Keratinocyte (primary cell): ENCODE results near the gene TRPC4AP. TPM values are rescaled to one million over a fixed set of nuclear protein-coding genes. Genes with fewer than 3 reads are reported as not detected.

ENCODE experiments used
- DNase-seq: peaks from one replicate; pipeline ENCODE4 v3.0.0-alpha.2; 2011; ENCODE audit warnings: low read depth, missing footprints, low spot score
- FAIRE-seq: peaks from 2 replicates; lab custom pipeline; 2011; peaks lifted over from hg19 to GRCh38; lab: Jason Lieb, UNC
- H2AFZ ChIP-seq: 2 replicates; pipeline ENCODE4 v1.6.0; 2012; ENCODE audit warnings: low read length, control low read depth, inconsistent platforms; ENCODE audit not compliant: control insufficient read depth
- H3K27ac ChIP-seq: 2 replicates; pipeline ENCODE4 v1.5.1; 2011; ENCODE audit warnings: low read length; ENCODE audit not compliant: control insufficient read depth, insufficient read depth
- H3K27me3 ChIP-seq: 3 replicates; pipeline ENCODE4 v1.6.0; 2011; ENCODE audit warnings: low read length; ENCODE audit not compliant: control insufficient read depth, insufficient read depth; ENCODE audit errors: extremely low read depth
- H3K36me3 ChIP-seq, 2 experiments: 2 replicates in 1 of 2; 3 replicates in 1 of 2; pipeline ENCODE4 v1.5.1; 2011; ENCODE audit warnings: low read length in 2 of 2, mild to moderate bottlenecking in 1 of 2; ENCODE audit not compliant: control insufficient read depth in 2 of 2, insufficient read depth in 2 of 2; ENCODE audit errors: extremely low read depth in 1 of 2
- H3K4me1 ChIP-seq: 3 replicates; pipeline ENCODE4 v1.5.1; 2011; ENCODE audit warnings: low read length; ENCODE audit not compliant: control insufficient read depth, insufficient read depth; ENCODE audit errors: extremely low read depth
- H3K4me2 ChIP-seq: 3 replicates; pipeline ENCODE4 v1.6.0; 2011; ENCODE audit warnings: low read depth, low read length; ENCODE audit not compliant: control insufficient read depth, insufficient read depth; ENCODE audit errors: extremely low read depth
- H3K4me3 ChIP-seq, 3 experiments: fragments of 200-600 bp in 1 of 3; sonication (generic) in 1 of 3; 2 replicates in 2 of 3; 3 replicates in 1 of 3; pipeline ENCODE4 v1.5.1; 2011 to 2016; ENCODE audit warnings: low read length in 3 of 3, mild to moderate bottlenecking in 3 of 3, control low read depth in 2 of 3, inconsistent platforms in 1 of 3, low read depth in 1 of 3, mixed read lengths in 1 of 3, mixed run types in 1 of 3, moderate library complexity in 1 of 3; ENCODE audit not compliant: control insufficient read depth in 2 of 3, insufficient read depth in 2 of 3; ENCODE audit errors: extremely low read depth in 1 of 3
- H3K79me2 ChIP-seq: 2 replicates; pipeline ENCODE4 v1.6.0; 2012; ENCODE audit warnings: low read length; ENCODE audit not compliant: control insufficient read depth, insufficient read depth
- H3K9ac ChIP-seq: 3 replicates; pipeline ENCODE4 v1.6.0; 2011; ENCODE audit warnings: low read length; ENCODE audit not compliant: control insufficient read depth, insufficient read depth; ENCODE audit errors: extremely low read depth
- H3K9me1 ChIP-seq: 3 replicates; pipeline ENCODE4 v1.6.0; 2011; ENCODE audit warnings: low read length; ENCODE audit not compliant: control insufficient read depth, insufficient read depth; ENCODE audit errors: extremely low read depth
- H3K9me3 ChIP-seq: 2 replicates; pipeline ENCODE4 v1.5.1; 2012; ENCODE audit warnings: low read depth, low read length; ENCODE audit not compliant: control insufficient read depth
- H4K20me1 ChIP-seq: 3 replicates; pipeline ENCODE4 v1.6.0; 2011; ENCODE audit warnings: low read length; ENCODE audit not compliant: control insufficient read depth, insufficient read depth; ENCODE audit errors: extremely low read depth
- CTCF ChIP-seq, 3 experiments: IDR thresholded peaks in 1 of 3; conservative IDR thresholded peaks in 1 of 3; optimal IDR thresholded peaks in 1 of 3; 2 replicates in 2 of 3; 3 replicates in 1 of 3; pipeline versions ENCODE3 to v1.5.1; 2011; ENCODE audit warnings: low read length in 3 of 3, mild to moderate bottlenecking in 3 of 3, moderate library complexity in 2 of 3, control low read depth in 1 of 3, inconsistent platforms in 1 of 3; ENCODE audit not compliant: insufficient read depth in 2 of 3; ENCODE audit errors: extremely low read depth in 1 of 3
- EZH2 ChIP-seq: IDR thresholded peaks from one replicate; pipeline ENCODE4 v1.6.1; 2012; ENCODE audit warnings: inconsistent platforms, mild to moderate bottlenecking, low read length, moderate library complexity
- dilution Hi-C: fragments of 300-500 bp; cut with MboI; formaldehyde crosslinking; loops from one replicate; pipeline ENCODE4 v1.7.0; 2020; ENCODE audit warnings: low sequenced_read_pairs; ENCODE audit not compliant: extremely low pct_ligation_motif_present
- polyA plus RNA-seq, 5 experiments: library from polyadenylated mRNA; depleted of rRNA in 3 of 5; stranded (reverse) in 3 of 5; stranded (forward) in 1 of 5; unstranded in 1 of 5; fragments of >200 nt; gene quantifications; 1 replicate in 1 of 5; 2 replicates in 3 of 5; 3 replicates in 1 of 5; pipeline versions ENCODE4 v1.2.1 to v1.2.3, GENCODE V29; 2011 to 2012; ENCODE audit warnings: missing spikeins in 2 of 5, low read depth in 1 of 5, low replicate concordance in 1 of 5

Gene TRPC4AP
- polyA plus RNA-seq, 1 donor (not counting 4 experiments of a cell fraction or from before 2014, with no cell fraction given) = 53.9 TPM

- dilution Hi-C loops = no loop called here
- Histone ChIP-seq H3K79me2 (no peaks in the 10 kb centered on the region), H3K9me1 (no peaks in the 10 kb centered on the region), H3K27me3 (no peaks in the 10 kb centered on the region), H3K4me1 (no peaks in the 10 kb centered on the region), H4K20me1 (no peaks in the 10 kb centered on the region), H3K4me2 (no peak overlapping the region), H3K9ac (no peak overlapping the region), H2AFZ (no peak overlapping the region), H3K9me3 (no peaks in the 10 kb centered on the region), H3K27ac (no peak overlapping the region), H3K4me3 (no peak overlapping the region), H3K36me3 (no peaks in the 10 kb centered on the region)
- DNase-seq (no peak), FAIRE-seq (no peak)
- TF ChIP-seq EZH2 = no peak
- no peak for TF ChIP-seq CTCF (optimal IDR thresholded peaks at IDR 0.05 in 1 of 3, IDR thresholded peaks at IDR 0.05 in 1 of 3, conservative IDR thresholded peaks at IDR 0.05 in 1 of 3; ENCODE audit: extremely low read depth in 1 of 3, insufficient read depth in 2 of 3, low read length in 3 of 3)
Measured at GRCh38 chr20:34974246-34974645, 118.4 kb downstream of the TRPC4AP start.

GRCh38 chr20:34971561-34972235 is 120.9 kb downstream of the TRPC4AP start:
- Histone ChIP-seq H2AFZ (no peak overlapping the region), H3K4me1 (peaks cover 4% of the 10 kb centered on the region), H3K36me3 (no peaks in the 10 kb centered on the region), H3K4me2 (no peak overlapping the region), H3K27ac (no peak overlapping the region), H3K27me3 (no peaks in the 10 kb centered on the region), H3K9ac (no peak overlapping the region), H3K4me3 (no peak overlapping the region), H4K20me1 (no peaks in the 10 kb centered on the region), H3K79me2 (no peaks in the 10 kb centered on the region), H3K9me1 (no peaks in the 10 kb centered on the region), H3K9me3 (no peaks in the 10 kb centered on the region)
- dilution Hi-C loops = no loop called here
- no peak for TF ChIP-seq CTCF (optimal IDR thresholded peaks at IDR 0.05 in 1 of 3, IDR thresholded peaks at IDR 0.05 in 1 of 3, conservative IDR thresholded peaks at IDR 0.05 in 1 of 3; ENCODE audit: extremely low read depth in 1 of 3, insufficient read depth in 2 of 3, low read length in 3 of 3)
- no peak for FAIRE-seq
- DNase-seq = no peak
